T-helper 1 cell treated with Interleukin-12 subunit alpha and Interleukin-12 subunit beta and Interleukin-4 antibody, amounts not matched to agents 30 μg/mL and 1 μg/mL, for 36 hours (primary cell): ENCODE measurements around the gene IYD.

Experiments
- H3K27ac Mint-ChIP-seq: one replicate; pipeline ENCODE4 v1.8.0; 2021; ENCODE audit warnings: mild to moderate bottlenecking, mixed read lengths
- H3K27me3 Mint-ChIP-seq: one replicate; pipeline ENCODE4 v1.8.0; 2021; ENCODE audit warnings: low read depth, mixed read lengths
- H3K36me3 Mint-ChIP-seq: one replicate; pipeline ENCODE4 v1.8.0; 2021; ENCODE audit warnings: low read depth, mixed read lengths
- H3K4me1 Mint-ChIP-seq: one replicate; pipeline ENCODE4 v1.8.0; 2021; ENCODE audit warnings: low read depth, mixed read lengths
- H3K4me3 Mint-ChIP-seq: one replicate; pipeline ENCODE4 v1.8.0; 2021; ENCODE audit warnings: mild to moderate bottlenecking, moderate library complexity, mixed read lengths
- H3K9me3 Mint-ChIP-seq: one replicate; pipeline ENCODE4 v1.8.0; 2021; ENCODE audit warnings: mixed read lengths

Gene IYD, protein sequence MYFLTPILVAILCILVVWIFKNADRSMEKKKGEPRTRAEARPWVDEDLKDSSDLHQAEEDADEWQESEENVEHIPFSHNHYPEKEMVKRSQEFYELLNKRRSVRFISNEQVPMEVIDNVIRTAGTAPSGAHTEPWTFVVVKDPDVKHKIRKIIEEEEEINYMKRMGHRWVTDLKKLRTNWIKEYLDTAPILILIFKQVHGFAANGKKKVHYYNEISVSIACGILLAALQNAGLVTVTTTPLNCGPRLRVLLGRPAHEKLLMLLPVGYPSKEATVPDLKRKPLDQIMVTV

DNA sequence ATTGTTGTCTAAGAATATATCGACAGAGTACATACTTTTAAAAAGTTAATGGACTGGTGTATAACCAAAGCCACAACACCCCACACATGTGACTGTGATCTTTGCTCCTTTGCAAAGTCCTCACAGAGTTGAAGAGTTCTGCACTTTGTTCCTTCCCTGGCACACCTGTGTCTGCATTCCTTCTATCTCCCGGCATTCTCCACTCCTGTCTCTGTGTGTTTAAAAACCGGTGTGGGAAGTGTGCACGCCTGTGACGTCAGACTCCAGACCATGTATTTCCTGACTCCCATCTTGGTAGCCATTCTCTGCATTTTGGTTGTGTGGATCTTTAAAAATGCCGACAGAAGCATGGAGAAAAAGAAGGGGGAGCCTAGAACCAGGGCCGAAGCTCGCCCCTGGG, at the start of gene IYD:
TSS of gene IYD (plus strand) at position 251 of the 400 bp plus-strand sequence. CDS start at position 271, 20 bp downstream.
- Mint-ChIP-seq H3K27ac (no peak within 1 kb of the TSS), H3K36me3 (no peaks in the 10 kb centered on the region), H3K4me1 (no peaks in the 10 kb centered on the region), H3K9me3 (no peaks in the 10 kb centered on the region), H3K27me3 (peaks cover 3% of the 10 kb centered on the region), H3K4me3 (no peak within 1 kb of the TSS)

DNA sequence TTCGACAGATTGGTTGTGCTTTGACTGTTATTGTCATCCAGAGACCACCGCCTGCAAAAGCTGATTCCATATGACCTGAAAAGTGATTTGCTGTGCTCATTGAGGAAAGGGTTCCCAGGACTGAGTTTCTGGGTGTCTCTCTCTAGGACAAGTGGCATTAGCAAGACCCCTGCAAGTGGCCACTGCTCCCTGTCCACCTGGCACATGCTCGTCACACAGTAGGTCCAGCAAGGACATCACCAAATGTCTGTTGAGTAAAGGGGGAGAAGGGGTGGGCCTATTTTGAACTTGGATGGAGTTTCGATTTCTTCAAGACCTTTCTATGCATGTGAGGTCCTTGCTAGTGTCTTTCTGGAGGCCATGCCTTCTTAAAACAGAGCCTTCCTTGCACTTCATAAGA, 48.9 kb upstream of the IYD start:
- Mint-ChIP-seq H3K4me3 (no peak overlapping the region), H3K36me3 (no peaks in the 10 kb centered on the region), H3K27ac (no peak overlapping the region), H3K9me3 (no peaks in the 10 kb centered on the region), H3K4me1 (no peaks in the 10 kb centered on the region), H3K27me3 (peaks cover 12% of the 10 kb centered on the region)

DNA sequence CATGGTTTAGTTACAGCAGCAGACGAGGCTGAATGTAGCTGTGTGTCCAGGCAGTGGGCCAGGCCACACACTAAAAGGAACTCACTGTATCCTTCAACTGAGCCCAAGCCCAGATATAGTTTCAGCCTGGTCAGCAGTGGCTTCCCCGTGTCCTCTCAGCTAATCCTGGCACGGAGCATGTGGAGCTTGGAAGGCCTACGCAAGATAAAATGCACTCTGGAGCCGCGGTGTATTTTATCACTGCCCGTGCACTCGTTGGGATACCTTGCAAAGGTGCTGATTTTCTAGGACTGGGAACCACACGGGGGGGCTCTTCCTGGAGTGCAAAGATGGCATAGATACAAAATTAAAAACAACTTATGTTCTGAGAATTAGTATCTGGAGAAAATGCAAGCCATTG, 48.4 kb upstream of the IYD start:
- peaks cover 12% of the 10 kb centered on the region for H3K27me3 Mint-ChIP-seq
- H3K4me3 Mint-ChIP-seq = no peak overlapping the region
- H3K27ac Mint-ChIP-seq = no peak overlapping the region
- no peaks in the 10 kb centered on the region for H3K4me1 Mint-ChIP-seq
- no peaks in the 10 kb centered on the region for H3K36me3 Mint-ChIP-seq
- no peaks in the 10 kb centered on the region for H3K9me3 Mint-ChIP-seq

DNA sequence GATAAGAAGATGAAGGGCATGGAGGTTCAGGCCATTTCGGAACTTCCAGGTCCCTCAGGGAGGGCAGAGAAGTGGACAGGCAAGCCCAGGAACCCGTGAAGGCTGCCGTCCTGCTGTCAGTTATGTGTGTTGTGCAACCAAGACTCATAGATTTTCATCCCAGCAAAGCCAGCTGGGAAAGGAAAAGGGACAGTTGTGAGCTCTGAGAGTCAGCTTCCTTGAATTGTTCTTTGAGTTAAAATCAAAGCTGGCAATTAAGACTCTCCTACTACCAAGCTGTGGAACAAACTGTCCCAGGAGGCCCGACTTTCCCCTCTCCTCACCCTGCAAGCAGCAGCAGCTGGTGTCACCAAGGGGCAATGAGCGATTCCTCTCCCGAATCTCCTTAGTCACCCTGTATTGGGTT, 46.3 kb upstream of the IYD start:
- no peaks in the 10 kb centered on the region for H3K9me3 Mint-ChIP-seq
- H3K27me3 Mint-ChIP-seq = peaks cover 12% of the 10 kb centered on the region
- no peaks in the 10 kb centered on the region for H3K36me3 Mint-ChIP-seq
- H3K4me3 Mint-ChIP-seq = no peak overlapping the region
- H3K4me1 Mint-ChIP-seq = no peaks in the 10 kb centered on the region
- H3K27ac Mint-ChIP-seq = no peak overlapping the region

DNA sequence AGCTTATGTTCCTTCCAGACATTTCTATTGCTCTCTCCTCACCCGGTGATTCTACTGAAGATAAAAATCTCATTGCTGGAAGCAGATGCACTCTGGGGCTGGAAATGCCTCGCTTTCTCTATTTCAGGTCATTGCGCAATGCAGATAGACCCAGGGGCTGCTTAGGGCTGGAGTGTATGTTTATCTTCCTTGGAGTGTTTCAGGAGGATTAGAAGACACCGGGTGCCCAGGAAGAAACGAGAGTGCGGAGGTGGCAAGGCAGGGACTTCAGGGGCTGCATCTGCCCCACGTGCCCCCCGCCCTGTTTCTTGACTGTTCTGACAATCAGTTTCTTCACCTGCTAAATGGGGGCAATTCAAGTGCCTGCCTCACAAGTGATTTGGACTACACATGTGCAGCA, 45.6 kb upstream of the IYD start:
- H3K4me3 Mint-ChIP-seq = no peak overlapping the region
- H3K27ac Mint-ChIP-seq = no peak overlapping the region
- no peaks in the 10 kb centered on the region for H3K36me3 Mint-ChIP-seq
- H3K27me3 Mint-ChIP-seq = peaks cover 12% of the 10 kb centered on the region
- H3K4me1 Mint-ChIP-seq = no peaks in the 10 kb centered on the region
- H3K9me3 Mint-ChIP-seq = no peaks in the 10 kb centered on the region

DNA sequence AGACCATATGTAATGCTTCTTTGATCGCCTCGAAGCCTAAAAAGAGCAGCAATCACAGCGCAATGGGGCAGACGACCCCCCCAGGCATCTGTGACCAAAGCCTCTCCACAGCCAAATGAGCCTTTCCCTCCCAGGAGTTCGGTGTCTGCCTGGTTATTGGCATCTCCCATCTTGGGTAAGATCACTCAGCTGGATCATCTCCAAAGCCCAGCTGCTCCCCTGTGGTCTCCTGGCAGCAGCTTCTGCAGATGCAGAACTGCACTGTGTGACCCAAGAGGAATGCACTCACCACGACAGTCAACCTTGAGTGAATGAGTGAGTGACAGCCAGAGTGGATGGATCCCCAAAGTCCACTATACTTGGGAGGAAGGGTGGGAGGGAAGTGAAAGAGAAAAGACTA, 44.8 kb upstream of the IYD start:
- H3K9me3 Mint-ChIP-seq = no peaks in the 10 kb centered on the region
- H3K36me3 Mint-ChIP-seq = no peaks in the 10 kb centered on the region
- H3K4me1 Mint-ChIP-seq = no peaks in the 10 kb centered on the region
- H3K4me3 Mint-ChIP-seq = no peak overlapping the region
- peaks cover 10% of the 10 kb centered on the region for H3K27me3 Mint-ChIP-seq
- no peak overlapping the region for H3K27ac Mint-ChIP-seq

DNA sequence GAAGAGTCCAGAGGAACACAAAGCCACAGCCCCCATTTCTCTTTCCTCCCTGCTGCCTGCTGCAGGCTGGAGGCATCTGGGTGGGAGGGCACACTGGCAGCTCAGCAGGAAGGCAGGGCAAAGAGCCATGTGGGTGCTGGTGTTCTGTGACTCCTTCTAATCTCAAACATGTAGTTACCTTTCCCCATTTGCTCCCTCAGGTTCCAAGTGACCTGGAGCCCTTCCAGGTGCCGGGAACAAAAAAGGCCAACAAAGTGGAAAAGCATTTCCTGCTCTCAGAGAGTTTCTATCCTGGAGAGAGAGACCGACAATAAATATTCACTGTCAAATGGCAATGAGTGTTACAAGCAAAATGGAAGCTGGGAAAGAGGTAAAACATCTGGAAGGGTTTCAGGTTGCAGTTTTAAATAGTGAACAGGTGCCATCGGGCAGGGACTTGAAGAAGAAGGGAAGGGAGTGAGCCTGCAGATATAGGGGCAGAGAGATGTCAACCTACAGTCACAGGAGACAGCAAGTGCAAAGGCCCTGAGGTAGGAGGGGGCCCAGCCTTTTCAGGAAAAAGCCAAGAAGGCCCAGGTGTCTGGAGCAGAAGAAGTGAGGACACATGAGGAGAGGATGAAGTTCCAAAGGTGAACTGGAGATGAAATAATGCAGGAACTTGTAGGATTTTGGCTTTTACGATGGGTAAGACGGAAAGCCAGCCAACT, 43.6 kb upstream of the IYD start:
- H3K4me1 Mint-ChIP-seq = no peaks in the 10 kb centered on the region
- no peaks in the 10 kb centered on the region for H3K9me3 Mint-ChIP-seq
- peaks cover 6% of the 10 kb centered on the region for H3K27me3 Mint-ChIP-seq
- H3K27ac Mint-ChIP-seq = no peak overlapping the region
- H3K4me3 Mint-ChIP-seq = no peak overlapping the region
- H3K36me3 Mint-ChIP-seq = no peaks in the 10 kb centered on the region

DNA sequence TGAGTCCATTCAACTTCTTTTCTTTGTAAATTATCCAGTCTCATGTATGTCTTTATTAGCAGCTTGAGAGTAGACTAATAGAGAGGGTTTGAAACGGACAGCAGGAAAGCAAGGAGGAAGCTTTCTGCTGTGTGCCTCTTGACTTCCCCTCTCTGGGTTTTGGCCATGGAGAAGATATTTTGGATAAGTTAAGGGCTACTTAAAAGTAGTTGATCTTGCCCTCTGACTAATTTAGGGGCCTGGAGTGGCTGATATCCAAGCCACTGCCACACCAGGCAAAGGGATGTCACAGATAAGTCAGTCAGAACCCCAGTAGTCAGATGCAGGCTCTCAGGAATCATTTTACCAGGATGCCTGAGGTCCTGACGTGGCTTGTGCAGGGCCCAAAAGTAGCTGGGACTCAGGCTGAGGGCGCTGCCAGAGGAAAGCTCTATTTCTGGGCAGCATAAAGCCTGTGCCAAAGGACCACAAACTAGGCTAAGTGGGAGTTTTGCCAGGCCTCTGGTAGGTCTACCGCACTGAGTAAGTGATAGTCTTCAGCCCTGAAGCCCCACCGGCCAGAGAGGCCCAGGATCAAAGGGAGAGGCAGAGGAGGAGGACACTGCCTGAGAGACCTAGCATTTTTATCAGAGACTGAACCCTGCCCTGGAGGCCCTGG, 41.6 kb upstream of the IYD start:
- Mint-ChIP-seq H3K9me3 (no peaks in the 10 kb centered on the region), H3K36me3 (no peaks in the 10 kb centered on the region), H3K4me1 (no peaks in the 10 kb centered on the region), H3K27ac (no peak overlapping the region), H3K27me3 (no peaks in the 10 kb centered on the region), H3K4me3 (no peak overlapping the region)

DNA sequence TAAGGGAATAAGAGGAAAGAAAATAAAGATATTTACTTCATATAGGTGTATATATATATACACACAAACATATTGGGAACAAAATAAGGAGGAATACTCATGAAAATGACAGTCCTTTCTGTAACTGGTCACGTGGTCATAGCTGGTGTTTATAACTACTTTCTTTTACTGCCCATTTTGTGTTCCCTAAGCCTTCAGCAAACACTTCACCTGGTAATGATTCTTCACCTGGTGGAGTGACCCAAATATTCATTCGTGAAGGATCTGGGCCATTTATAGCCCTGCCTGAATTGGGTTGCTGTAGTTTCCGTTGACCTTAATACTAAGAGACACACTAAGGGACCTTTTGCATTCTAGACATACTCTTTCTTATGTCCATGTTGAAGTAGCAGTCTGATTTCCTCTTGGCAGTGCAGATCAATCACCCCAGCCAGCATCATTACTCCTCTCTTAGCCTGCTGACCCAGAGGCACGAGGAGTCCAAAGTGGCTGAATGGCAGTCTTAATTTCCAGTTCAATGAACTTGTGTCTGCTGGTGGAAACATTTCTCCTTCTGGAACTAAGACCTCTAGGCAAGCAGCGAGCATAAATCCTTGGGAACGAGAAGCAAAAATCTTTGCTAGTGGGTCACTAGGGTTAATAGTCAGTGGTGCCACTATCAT, 39.9 kb upstream of the IYD start:
- Mint-ChIP-seq H3K4me3 (no peak overlapping the region), H3K27ac (no peak overlapping the region), H3K9me3 (no peaks in the 10 kb centered on the region), H3K27me3 (no peaks in the 10 kb centered on the region), H3K36me3 (no peaks in the 10 kb centered on the region), H3K4me1 (no peaks in the 10 kb centered on the region)

DNA sequence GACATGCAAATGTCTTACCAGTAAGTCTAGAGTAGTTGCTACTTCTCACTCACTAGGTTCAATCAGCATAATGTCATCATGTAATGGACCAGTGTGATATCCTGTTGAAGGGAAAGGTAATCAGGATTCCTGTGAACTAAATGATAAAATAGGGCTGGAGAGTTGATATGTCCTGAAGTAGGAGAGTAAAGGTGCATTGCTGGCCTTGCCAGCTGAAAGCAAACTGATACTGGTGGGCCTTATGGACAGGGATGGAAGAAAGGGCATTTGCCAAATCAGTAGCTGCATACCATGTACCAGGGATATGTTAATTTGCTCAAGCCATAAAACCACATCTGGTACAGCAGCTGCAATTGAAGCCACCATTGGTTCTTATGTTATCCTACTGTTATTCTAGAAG, 37.5 kb upstream of the IYD start:
- Mint-ChIP-seq H3K4me3 (no peak overlapping the region), H3K27ac (no peak overlapping the region), H3K36me3 (no peaks in the 10 kb centered on the region), H3K27me3 (peaks cover 5% of the 10 kb centered on the region), H3K4me1 (no peaks in the 10 kb centered on the region), H3K9me3 (no peaks in the 10 kb centered on the region)

DNA sequence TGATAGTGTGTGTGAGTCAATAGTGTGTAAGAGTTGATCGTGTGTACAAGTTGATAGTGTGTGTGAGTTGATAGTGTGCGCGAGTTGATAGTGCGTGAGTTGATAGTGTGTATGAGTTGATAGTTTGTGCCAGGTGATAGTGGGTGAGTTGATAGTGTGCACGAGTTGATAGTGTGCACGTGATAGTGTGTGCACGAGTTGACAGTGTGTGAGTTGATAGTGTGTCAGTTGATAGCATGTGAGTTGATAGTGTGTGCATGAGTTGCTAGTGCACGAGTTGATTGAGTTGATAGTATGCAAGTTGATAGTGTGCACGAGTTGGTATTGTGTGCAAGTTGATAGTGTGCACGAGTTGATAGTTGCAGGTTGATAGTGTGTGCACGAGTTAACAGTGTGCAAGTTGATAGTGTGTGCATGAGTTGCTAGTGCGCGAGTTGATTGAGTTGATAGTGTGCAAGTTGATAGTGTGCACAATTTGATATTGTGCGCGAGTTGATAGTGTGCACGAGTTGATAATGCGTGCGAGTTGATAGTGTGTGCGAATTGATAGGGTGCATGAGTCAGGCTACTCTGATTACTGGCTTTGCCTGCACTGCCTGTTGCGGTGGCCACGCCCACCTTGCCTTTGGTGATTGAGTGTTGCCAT, 35.8 kb upstream of the IYD start:
- no peak overlapping the region for H3K27ac Mint-ChIP-seq
- no peaks in the 10 kb centered on the region for H3K4me1 Mint-ChIP-seq
- no peaks in the 10 kb centered on the region for H3K9me3 Mint-ChIP-seq
- no peak overlapping the region for H3K4me3 Mint-ChIP-seq
- peaks cover 5% of the 10 kb centered on the region for H3K27me3 Mint-ChIP-seq
- H3K36me3 Mint-ChIP-seq = no peaks in the 10 kb centered on the region

DNA sequence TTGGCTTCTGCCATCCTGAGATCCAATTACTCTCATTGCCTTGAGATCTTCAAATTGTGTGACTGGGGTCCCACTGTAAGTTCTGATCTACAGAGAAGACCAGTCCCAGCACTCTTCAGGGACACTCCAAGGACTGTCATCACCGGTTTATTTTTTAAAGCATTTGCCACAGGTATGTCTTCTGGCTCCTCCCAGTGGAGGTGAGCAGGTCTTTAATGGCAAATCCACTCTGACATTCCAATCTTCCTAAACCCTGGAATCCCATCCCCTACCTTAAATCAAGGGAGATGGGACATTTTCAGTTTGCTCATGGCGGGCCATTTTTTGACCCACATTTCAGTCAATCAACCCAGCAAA, 35.2 kb upstream of the IYD start:
- Mint-ChIP-seq H3K4me1 (no peaks in the 10 kb centered on the region), H3K36me3 (no peaks in the 10 kb centered on the region), H3K9me3 (no peaks in the 10 kb centered on the region), H3K4me3 (no peak overlapping the region), H3K27ac (no peak overlapping the region), H3K27me3 (peaks cover 5% of the 10 kb centered on the region)

DNA sequence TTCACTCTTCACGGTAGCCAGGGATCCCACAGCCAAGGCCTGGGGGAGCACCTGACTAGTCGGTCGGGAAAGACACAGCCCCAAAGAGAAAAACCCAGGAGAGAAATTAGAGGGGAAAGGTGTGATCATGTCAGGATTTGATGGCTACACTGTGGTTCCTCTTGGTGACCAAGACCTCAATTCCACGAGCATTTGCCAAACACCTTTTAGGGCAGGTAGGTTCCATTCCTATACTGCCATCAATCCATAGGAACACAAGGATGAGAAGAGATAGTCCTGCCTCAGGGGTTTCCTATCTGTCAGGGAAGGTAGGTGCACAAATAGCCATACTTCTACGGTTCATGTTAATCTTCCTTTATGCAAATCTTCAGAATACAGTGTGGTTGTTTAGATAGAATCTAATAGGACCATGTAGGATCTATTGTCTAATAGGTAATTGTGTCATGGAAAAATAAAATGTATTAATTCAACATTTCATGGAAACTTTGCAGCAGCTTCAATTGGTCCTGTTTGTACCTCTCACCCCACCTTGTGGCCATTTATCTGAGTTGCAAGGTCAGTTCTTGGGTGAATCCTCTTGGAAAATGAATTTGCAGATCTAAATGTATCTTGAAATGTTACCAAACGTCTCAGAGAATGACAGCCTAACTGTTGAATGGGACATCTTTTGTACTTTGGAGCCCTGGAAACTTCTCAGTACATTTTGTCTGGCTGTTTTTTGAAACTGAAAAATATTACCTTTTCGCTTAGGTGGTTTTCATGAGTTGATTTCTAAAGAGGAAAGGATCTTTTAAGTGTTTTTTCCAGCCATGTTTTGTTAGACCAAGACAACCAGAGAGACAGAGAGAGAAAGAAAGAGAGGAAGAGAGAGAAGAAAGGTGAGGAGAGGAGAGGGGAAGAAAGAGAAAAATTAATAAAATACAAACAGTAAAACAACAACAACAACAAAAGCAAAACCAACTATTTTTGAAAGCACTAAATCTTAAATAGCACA, 33.7 kb upstream of the IYD start:
- H3K36me3 Mint-ChIP-seq = no peaks in the 10 kb centered on the region
- H3K27ac Mint-ChIP-seq = no peak overlapping the region
- H3K4me1 Mint-ChIP-seq = no peaks in the 10 kb centered on the region
- no peak overlapping the region for H3K4me3 Mint-ChIP-seq
- peaks cover 5% of the 10 kb centered on the region for H3K27me3 Mint-ChIP-seq
- H3K9me3 Mint-ChIP-seq = no peaks in the 10 kb centered on the region
